Upper lobe of left lung (tissue), 4 donors: ENCODE results near the gene ZNF496.

ENCODE experiments used
- CTCF ChIP-seq, 6 experiments: fragments of 450-650 bp in 4 of 6; fragments of 200-600 bp in 2 of 6; sonication (generic) in 2 of 6; IDR thresholded peaks; one replicate each; pipeline ENCODE4 v1.5.1; 2016 to 2019; ENCODE audit warnings: antibody characterized with exemption in 6 of 6
- EP300 ChIP-seq, 4 donors: sonication (generic); formaldehyde crosslinking; IDR thresholded peaks; one replicate each; pipeline ENCODE4 v1.5.1; 2017; ENCODE audit warnings: antibody characterized with exemption in 4 of 4, control low read depth in 2 of 4
- POLR2AphosphoS5 ChIP-seq, 2 donors: sonication (generic); formaldehyde crosslinking; IDR thresholded peaks; one replicate each; pipeline ENCODE4 v1.5.1; 2017; ENCODE audit warnings: antibody characterized with exemption in 2 of 2

GRCh38 chr1:247269133-247269532, 62.5 kb downstream of the ZNF496 start:
- TF ChIP-seq CTCF (IDR thresholded peaks at IDR 0.05) (no peak), POLR2AphosphoS5 (IDR thresholded peaks at IDR 0.05) (no peak), EP300 (IDR thresholded peaks at IDR 0.05) (no peak)
